Stimulated activated CD8-positive, alpha-beta memory T cell treated with anti-CD3 and anti-CD28 coated beads, Interleukin-7, amount 100 ng/mL, for 1 hour (primary cell): ENCODE results near the gene PTBP1.
A peak's percentile ranks its signal among the peaks of the same experiment; 100 is the strongest.

Source experiments
- DNase-seq, 2 donors: peaks; one replicate each; pipeline ENCODE4 v3.0.0-alpha.2; 2020; ENCODE audit warnings: low read depth in 2 of 2

The PTBP1 gene

DNA sequence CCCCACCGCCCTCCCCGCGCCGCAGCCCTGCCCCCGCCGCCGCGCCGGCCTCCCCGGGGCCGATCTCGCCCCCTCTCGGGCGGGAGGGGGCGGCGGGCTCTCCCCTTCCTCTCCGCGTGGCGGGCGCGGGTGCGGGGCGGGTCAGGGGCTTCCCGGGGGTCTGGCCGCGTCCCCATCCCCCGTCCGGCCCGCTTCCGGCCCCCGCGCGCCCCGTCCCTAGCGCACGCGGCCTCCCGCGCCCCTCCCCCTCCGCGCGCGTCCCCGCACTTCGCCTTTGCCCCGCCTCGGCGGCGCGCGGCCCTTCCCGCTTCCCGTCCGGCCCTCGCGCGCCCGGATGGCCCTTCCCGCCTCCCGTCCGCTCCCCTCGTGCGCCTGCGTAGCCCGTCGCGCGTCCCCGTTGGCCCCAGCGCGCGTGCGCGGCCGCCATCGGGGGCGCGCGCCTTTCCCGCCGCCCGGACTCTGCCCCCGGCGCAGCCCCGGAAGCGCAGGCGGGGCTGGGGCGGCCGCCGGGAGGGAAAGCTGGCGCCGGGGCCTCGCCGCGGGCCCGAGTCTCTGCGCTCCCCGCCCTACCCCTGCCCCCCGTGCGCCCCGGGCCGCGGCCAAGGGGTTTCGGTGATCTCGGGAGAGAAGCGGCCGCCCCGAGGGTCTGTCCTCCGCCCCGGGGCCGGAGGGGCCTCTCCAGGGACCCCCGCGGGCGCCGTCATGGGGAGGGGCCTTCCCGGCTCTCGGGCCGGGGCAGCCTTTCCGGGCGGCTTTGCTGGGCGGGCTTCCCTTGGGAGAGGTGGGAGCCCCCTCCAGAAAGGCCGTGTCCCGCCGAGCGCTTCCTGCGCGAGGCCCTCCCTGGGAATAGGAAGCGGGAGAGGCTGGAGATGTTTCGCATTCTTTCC is 519 bp downstream of the PTBP1 start:
- peak; percentile 69 to 72 for DNase-seq

DNA sequence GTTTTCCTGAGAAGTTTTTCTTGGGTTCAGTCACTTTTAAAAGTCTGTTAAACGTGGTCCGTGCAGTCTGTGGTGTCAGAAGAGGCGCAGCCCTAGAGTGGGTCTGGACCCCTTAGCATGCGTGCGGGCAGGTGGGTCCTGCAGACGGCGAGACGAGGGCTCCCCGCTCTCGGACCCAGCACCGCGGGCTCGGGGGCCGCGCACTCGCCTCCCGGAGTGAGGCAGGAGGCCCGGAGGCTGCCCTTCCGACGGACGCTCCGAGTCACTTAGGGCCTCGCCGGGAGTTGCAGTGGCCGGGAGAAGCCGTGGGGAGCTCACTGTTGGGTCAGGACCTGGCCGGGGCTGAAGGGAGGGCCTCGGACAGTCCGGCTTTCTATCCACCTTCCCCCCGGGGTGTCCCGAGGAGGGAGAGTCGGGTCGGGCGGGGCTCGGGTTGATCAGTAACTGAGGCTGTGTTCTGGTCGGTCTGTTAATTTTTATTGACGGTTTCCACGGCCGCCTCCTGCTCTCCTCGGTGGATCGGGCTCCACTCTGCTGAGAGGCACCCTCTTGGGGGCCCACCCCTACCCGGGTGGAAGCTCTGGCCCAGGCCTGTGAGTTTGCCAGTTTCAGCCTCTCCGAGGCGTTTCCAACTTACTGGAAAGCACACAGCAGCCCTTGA is 1.3 kb downstream of the PTBP1 start:
- DNase-seq = no peak

DNA sequence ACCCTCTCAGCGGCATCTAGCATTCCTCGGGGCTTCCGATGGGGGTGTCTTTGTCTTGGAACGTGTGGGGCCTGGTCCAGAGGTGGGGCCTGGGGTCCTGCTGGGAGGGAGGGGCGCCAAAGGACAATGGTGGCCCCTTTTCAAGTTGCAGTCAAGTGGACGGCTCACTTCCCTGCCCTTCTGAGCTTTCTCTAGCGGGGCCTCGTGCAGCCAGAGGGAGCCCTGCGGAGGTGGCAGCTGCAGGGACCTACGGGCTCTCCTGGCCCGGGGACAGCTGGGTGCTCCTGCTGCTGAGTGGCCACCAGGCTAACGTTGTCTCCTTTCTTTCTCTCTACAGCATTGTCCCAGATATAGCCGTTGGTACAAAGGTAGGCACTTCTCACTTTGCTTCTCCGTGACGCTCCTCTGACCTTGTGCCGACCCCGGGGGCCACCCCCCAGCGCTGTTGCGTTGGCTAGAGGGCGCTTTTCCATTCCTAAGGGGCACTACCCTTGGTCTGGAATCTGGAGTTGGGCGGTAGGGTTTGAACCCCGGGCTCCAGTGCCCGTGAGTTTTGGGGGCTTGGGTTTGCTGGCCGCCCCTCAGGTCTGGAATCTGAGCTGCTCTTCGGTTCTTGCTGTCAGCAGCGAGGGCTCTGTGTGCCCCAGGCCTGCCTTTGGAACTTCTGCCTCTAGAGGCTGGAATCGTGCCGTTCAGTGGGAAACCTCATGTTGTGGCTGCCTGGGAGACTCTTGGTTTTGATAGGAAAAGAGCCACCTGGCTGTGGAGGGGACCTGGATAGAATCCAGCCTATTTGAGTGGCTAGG is 2.0 kb downstream of the PTBP1 start:
- DNase-seq = no peak

DNA sequence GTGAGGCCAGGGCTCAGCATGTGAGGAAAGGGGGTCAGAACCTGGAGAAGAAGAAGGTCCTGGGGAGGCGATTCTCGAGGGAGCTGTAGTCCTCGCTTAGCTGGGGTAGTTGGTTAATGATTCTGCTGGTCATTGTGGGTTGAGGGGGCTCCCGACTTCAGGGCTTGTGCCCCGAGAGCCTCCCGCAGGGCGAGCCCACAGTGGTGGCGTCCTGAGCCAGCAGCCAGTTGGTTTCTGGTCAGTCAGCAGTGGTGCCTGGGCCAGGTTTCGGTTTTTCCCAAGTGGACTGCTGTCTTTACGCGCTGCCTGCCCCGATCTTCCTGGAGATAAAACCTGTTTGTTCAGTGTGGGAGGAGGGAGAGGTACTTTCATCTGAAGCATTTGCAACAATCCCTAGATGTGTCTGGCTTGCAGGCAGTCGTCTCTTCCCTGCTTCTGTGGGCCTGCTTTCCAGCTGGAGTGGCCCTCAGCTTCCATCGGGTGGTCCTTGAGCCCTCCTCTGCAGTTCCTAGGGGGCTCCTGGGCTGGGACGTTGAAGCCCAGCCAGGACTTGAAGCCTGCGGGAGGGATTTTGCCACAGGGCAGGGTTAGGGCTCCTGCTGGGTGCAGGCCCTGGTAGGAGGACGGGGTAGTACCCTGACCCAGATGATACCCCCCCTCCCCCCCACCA is 3.2 kb downstream of the PTBP1 start:
- DNase-seq = no peak

DNA sequence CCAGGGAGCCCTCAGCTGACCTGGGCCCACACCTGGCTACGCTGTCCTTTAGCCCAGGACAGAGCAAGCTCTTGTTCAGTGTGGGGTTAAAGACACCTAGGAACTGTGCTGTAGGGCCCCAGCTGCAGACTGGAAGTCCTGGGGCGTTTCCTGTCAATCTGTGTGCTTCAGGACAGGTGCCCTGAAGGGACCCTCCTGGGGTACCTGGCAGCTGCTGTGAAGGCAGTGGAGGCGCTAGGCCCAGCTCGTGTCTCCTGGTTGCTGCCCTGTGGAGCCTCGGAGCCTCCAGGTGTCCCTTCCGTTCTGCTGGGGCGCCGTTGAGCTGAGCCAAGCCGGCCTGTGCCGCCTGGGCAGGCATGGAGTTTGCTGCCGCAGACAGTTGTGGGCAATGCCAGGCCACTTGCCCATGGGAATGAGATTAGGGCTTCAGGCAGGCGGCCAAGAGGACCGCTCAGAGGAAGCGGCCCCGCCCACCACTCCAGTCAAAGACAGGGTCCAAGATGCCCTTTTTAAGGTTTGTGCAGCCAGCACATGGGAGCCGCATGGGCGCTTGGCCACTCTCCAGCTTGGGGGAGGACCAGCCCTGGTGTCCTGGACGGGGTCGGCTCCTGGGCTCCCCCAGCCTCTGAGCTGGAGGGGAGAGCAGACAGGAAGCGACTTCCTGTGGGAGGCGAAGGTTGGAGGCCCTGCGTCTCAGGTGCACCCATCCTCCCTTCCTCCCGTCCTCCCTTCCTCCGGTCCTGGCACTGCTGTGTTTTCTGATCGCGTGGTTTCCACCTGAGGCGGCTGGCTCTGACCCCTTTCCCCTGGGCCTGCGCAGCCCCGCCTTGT is 4.0 kb downstream of the PTBP1 start:
- no peak for DNase-seq

DNA sequence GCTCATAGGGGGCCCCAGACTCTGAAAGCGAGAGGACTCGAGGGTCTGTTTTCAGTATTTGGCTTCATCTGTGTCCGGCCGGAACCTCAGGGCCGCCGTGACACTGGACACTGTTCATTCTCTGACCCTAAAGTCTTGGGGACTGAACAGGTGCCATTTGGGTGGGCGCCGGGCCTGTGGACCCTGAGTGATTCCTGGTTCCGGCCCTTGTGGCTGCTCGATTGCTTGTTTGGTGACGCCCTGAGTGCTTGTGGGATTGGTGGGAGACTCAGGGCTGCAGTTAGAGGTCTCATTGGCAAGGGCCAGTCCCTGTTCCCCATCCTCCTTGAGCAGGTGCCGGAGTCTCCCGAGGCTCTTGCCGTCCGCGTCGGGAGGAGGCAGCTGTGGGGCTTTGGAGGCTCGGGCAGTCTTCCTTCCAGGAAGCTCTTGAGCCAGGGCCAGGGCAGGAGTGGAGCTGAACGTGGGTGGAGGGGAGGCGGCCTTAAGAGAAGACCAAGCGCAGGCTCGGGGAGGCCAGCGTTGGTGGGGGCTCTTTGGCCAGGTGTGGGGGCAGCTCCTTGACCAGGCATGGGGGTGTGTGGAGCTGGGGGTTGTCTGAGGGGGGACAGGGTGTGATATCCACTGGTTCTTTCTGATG is 4.7 kb downstream of the PTBP1 start:
- no peak for DNase-seq

DNA sequence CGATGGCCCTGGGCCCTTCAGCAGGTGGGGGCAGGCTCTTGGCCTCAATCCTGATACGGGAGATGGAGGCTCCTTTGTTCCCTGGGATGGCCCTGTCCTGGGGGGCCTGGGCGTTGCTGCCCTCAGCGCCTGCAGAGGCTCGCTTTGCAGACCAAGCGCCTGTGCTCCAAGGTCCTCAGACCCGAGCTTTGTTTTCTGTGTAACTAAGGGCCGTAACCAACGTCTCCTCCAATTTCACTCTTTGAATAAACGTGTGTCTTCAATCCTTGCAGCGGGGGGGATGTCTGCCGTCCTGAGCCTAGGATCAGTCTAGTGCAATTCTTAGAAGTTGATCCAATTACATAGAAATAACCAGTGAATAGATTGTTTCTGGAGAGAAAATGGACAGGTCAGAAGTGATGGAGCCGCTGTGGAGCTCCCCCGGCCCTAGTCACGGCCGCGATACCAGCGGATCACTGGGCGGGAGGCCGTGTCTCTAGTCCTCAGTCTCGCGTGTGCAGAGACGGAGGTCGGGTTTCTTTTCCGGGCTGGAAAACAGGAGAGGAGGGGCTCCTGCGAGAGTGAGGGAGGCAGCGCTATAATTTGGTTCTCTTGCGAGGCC is 5.3 kb downstream of the PTBP1 start:
- no peak for DNase-seq

DNA sequence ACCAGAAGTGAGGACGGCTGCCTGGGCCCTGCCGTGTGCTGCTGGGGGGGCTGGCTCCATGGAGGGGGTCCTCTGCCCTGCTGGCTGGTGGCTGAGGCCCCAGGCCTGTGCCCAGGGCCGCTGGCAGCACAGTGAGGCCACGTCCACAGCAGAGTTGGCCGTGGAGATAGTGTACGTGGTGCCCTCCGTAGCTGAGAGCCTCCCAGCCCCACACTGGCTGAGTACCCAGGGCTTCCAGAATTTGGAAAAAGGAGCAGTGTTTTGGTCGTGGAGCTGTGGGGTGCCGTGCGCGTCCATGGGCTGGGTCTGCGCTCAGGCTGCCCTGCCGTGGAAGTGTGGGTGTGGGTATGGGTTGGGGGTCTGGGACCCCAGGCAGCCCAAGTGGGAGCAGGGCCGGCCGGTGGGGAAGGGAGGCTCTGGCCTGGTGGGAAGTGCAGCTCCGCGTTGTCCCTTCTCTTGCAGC is 5.9 kb downstream of the PTBP1 start:
- no peak for DNase-seq

DNA sequence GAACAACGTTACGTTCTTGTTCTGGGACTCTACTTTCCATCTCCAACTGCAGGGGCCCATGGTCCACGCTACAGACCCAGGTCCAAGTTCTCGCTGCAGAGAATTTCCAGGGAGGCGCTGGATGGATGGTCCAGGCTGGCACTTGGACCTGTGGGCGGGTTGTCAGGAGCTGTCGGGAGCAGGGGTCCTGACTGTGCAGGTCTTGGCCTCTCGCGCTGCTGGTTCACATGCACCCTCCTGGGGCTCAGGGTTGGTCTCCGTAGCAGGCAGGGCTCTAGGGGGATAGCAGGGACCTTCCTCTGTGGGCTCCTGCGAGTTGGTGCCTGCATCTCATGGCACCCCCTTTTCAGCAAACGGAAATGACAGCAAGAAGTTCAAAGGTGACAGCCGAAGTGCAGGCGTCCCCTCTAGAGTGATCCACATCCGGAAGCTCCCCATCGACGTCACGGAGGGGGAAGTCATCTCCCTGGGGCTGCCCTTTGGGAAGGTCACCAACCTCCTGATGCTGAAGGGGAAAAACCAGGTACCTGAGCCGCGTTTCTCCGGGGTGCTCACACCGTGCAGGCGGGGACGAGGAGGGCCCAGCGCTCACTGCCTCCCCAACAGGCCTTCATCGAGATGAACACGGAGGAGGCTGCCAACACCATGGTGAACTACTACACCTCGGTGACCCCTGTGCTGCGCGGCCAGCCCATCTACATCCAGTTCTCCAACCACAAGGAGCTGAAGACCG is 6.6 kb downstream of the PTBP1 start:
- DNase-seq = no peak

DNA sequence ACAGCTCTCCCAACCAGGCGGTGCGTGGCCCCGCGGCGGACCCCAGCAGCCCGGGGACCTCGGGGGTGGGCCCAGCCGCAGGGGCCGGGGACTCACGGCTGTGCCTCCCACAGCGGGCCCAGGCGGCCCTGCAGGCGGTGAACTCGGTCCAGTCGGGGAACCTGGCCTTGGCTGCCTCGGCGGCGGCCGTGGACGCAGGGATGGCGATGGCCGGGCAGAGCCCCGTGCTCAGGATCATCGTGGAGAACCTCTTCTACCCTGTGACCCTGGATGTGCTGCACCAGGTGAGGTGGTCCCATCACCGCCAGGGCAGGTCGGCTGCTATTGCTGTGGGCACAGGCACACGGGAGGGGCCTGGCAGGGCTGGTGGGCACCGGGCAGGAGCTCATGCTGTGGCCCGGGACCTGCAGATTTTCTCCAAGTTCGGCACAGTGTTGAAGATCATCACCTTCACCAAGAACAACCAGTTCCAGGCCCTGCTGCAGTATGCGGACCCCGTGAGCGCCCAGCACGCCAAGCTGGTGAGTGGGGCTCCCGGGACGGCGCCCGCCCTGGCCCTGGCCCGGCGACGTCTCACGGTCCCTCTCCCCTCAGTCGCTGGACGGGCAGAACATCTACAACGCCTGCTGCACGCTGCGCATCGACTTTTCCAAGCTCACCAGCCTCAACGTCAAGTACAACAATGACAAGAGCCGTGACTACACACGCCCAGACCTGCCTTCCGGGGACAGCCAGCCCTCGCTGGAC is 7.3 kb downstream of the PTBP1 start:
- DNase-seq = no peak

DNA sequence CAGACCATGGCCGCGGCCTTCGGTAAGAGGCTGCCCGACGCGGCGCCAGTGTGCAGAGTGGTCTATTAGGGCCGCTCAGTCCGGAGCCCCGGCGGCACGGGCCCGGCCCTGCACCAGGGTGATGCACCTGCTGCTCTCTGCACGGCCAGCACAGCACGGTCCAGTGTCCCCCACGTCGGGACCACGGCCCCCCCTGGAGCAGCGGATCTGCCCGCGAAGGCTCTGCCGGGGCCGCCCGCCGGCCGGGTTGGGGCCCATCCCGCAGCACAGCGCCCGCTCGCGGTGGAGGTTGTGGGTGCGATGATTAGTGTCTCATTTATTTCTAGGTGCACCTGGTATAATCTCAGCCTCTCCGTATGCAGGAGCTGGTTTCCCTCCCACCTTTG is 7.9 kb downstream of the PTBP1 start:
- no peak for DNase-seq

DNA sequence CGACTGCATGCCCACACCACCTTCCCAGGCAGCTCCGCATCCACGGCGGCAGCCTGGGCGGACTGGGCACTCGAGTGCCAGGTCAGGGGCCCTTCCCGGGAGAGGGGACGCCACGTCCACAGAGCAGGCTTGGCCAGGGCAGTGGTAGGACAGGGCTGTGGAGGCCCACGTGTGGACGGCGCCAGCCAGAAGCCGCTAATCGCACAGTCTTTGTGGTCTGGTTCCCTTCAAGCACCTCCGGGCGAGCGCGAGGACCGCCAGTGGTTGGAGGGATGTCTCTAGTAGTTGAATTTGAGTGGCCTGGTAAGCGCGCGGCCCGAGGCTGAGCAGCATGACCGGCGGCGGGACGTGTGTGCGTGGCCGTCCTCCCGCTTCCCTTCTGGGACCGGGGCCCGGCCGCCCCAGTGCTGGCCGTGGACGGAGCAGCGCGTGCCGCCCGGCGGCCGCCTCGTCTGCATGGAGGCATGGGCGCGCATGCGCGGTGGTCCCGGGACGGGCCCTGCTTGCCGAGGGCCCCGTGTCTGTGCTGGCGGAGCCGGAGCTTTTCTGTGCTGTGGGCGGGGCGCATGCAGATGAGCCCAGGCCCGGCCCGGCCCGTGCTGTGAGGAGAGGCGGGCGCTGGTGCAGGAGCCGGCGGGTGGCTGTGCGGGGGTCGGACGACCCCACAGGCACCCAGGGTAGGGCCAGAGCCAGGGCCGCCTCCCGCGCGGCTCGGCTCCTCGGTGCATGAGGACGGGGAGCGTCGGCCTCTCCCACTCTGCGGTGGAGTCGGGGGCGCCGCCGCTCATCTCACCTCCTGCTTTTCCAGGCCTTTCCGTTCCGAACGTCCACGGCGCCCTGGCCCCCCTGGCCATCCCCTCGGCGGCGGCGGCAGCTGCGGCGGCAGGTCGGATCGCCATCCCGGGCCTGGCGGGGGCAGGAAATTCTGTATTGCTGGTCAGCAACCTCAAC is 8.6 kb downstream of the PTBP1 start:
- no peak for DNase-seq

DNA sequence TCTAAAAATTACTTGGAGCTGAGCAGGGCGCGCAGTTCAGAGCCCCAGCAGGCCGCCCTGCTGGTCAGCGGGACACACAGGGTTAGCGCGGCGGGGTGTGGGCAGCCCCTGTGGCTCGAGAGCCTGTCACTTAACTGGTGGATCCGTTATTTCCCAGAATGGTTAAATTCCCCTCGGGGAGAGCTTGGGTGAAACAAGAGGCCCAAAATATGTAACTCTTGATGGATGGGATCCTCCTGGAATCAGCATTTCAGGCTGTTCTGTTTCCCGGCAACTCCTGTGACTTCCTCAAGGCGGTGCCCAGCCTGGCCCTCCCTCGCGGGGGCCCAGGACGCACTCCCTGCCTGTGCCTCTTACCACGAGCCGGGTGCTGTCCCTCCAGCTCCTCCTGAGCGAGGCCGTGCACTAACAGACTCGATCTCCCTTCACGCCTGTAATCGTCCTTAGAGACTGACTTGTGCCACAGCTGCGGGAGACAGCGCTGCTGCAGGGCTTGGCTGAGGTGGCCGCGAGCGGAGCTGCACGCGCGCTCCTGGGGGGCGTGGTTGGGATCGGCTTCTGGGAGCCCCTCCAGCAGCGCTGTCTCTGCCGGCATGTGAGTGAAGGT is 9.7 kb downstream of the PTBP1 start:
- DNase-seq = no peak

DNA sequence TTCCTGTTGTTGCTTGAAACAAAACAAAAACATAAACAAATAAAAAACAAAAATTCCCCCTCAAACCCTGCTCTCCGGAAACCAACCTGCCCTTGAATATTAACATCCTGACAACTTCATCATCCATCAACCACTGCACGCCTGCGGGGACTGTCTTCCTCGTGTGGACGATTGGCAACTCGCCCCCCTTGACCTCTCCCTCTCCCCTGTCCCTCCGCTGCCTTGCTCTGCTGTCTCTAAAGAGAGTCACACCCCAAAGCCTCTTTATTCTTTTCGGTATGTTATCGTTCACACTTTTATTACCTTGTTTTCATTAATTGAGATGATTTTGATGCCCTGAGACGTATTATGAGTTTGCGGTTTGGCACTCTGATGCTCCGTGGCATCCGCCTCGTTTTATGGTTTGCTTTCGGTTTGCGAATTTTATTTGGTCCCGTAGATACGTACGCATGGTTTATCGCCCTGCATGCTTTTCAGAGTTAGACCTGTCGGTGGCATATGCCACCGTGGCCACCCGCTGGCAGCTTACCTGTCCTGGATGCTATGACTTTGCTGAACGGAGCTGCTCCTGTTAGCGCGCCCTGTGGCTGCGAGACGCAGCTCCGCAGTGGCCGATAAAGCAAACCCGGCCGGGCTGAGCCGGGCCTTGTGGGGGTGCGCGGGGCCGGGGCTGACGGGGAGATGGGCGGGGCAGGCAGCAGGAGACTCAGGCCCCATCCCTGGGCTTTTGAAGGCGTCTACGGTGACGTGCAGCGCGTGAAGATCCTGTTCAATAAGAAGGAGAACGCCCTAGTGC is 10.6 kb downstream of the PTBP1 start:
- DNase-seq = no peak

DNA sequence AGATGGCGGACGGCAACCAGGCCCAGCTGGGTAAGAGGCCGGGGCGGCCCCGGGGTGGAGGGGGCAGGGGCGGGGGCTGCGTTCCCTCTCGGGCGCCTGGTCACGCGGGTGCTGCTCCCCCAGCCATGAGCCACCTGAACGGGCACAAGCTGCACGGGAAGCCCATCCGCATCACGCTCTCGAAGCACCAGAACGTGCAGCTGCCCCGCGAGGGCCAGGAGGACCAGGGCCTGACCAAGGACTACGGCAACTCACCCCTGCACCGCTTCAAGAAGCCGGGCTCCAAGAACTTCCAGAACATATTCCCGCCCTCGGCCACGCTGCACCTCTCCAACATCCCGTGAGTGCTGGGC is 11.1 kb downstream of the PTBP1 start:
- DNase-seq = no peak
